ENCODE measurements around the gene LIMS2.
A peak's percentile ranks its signal among the peaks of the same experiment; 100 is the strongest.

The LIMS2 gene

GRCh38 chr2:127697482-127698180 lies 22.3 kb upstream of the LIMS2 start:
- Histone ChIP-seq H3K4ac (ENCODE audit: low read depth, low read length) (no peak overlapping the region), H3K14ac (ENCODE audit: low read length) (no peak overlapping the region), H2BK12ac (ENCODE audit: low read length) (no peak overlapping the region), H3K4me3 (ENCODE audit: low read depth, low read length) (no peak overlapping the region), H2AFZ (ENCODE audit: insufficient read depth, low read length, poor library complexity) (no peak overlapping the region), H4K8ac (ENCODE audit: low read depth, low read length) (no peak overlapping the region), H3K4me2 (ENCODE audit: low read length) (no peak overlapping the region), H3K18ac (ENCODE audit: low read length) (no peak overlapping the region), H3K9ac (ENCODE audit: low read length) (no peak overlapping the region), H2AK5ac (ENCODE audit: low read length) (no peak overlapping the region), H3K23ac (ENCODE audit: low read length) (no peak overlapping the region), H4K12ac (ENCODE audit: low read depth, low read length) (no peak overlapping the region), H3K9me3 (ENCODE audit: insufficient read depth, low read depth, low read length) (no peaks in the 10 kb centered on the region), H2BK5ac (ENCODE audit: low read depth, low read length, poor library complexity) (no peak overlapping the region), H3K79me1 (ENCODE audit: low read length) (peaks cover 10% of the 10 kb centered on the region), H2BK120ac (ENCODE audit: insufficient read depth, low read length, poor library complexity) (no peak overlapping the region), H3K36me3 (ENCODE audit: control insufficient read depth in 1 of 2, insufficient read depth in 2 of 2, low read length in 2 of 2) (no peaks in the 10 kb centered on the region), H3K27me3 (ENCODE audit: insufficient read depth, low read length) (no peaks in the 10 kb centered on the region), H4K91ac (ENCODE audit: low read depth, low read length) (no peak overlapping the region), H3K27ac (ENCODE audit: low read depth, low read length) (no peak overlapping the region), H3K4me1 (ENCODE audit: control insufficient read depth in 1 of 2, insufficient read depth in 2 of 2, low read length in 2 of 2) (peaks cover 9 to 13% of the 10 kb centered on the region in 2 experiments), H3K79me2 (ENCODE audit: control insufficient read depth, insufficient read depth, low read length, poor library complexity) (peaks cover 12% of the 10 kb centered on the region)
- no peak for DNase-seq
- no CpG with 5 or more reads among the region's 21 CpGs for WGBS (ENCODE audit: extremely low coverage, insufficient coverage, insufficient read length)

- H2AFZ ChIP-seq (ENCODE audit: insufficient read depth, low read length, poor library complexity) = peak overlapping the region; percentile 83
- H3K9ac ChIP-seq (ENCODE audit: low read length) = no peak overlapping the region
- peak overlapping the region; percentile 73 for H4K8ac ChIP-seq (ENCODE audit: low read depth, low read length)
- DNase-seq = no peak
- H3K36me3 ChIP-seq (ENCODE audit: control insufficient read depth in 1 of 2, insufficient read depth in 2 of 2, low read length in 2 of 2) = no peaks in the 10 kb centered on the region
- H2BK5ac ChIP-seq (ENCODE audit: low read depth, low read length, poor library complexity) = no peak overlapping the region
- H3K18ac ChIP-seq (ENCODE audit: low read length) = no peak overlapping the region
- H3K79me1 ChIP-seq (ENCODE audit: low read length) = no peaks in the 10 kb centered on the region
- H3K9me3 ChIP-seq (ENCODE audit: insufficient read depth, low read depth, low read length) = peaks cover under 1% of the 10 kb centered on the region
- H2BK120ac ChIP-seq (ENCODE audit: insufficient read depth, low read length, poor library complexity) = no peak overlapping the region
- H3K27ac ChIP-seq (ENCODE audit: low read depth, low read length) = no peak overlapping the region
- peak overlapping the region; percentile 56 for H3K4me2 ChIP-seq (ENCODE audit: low read length)
- peak overlapping the region; percentile 3 for H3K4me3 ChIP-seq (ENCODE audit: low read depth, low read length)
- no peak overlapping the region for H4K12ac ChIP-seq (ENCODE audit: low read depth, low read length)
- no peaks in the 10 kb centered on the region for H3K27me3 ChIP-seq (ENCODE audit: insufficient read depth, low read length)
- H3K23ac ChIP-seq (ENCODE audit: low read length) = no peak overlapping the region
- peak overlapping the region; percentile 17 for H2BK12ac ChIP-seq (ENCODE audit: low read length)
- peaks cover 9% of the 10 kb centered on the region in 2 experiments for H3K4me1 ChIP-seq (ENCODE audit: control insufficient read depth in 1 of 2, insufficient read depth in 2 of 2, low read length in 2 of 2)
- no peak overlapping the region for H3K14ac ChIP-seq (ENCODE audit: low read length)
- peaks cover 3% of the 10 kb centered on the region for H3K79me2 ChIP-seq (ENCODE audit: control insufficient read depth, insufficient read depth, low read length, poor library complexity)
- no peak overlapping the region for H3K4ac ChIP-seq (ENCODE audit: low read depth, low read length)
- WGBS (ENCODE audit: extremely low coverage, insufficient coverage, insufficient read length) = no CpG with 5 or more reads among the region's 52 CpGs
- H4K91ac ChIP-seq (ENCODE audit: low read depth, low read length) = no peak overlapping the region
- H2AK5ac ChIP-seq (ENCODE audit: low read length) = no peak overlapping the region
Measured at GRCh38 chr2:127695491-127696472, 20.5 kb upstream of the LIMS2 start.

- Histone ChIP-seq H2BK5ac (ENCODE audit: low read depth, low read length, poor library complexity) (no peak overlapping the region), H3K18ac (ENCODE audit: low read length) (no peak overlapping the region), H3K23ac (ENCODE audit: low read length) (no peak overlapping the region), H4K8ac (ENCODE audit: low read depth, low read length) (no peak overlapping the region), H3K79me2 (ENCODE audit: control insufficient read depth, insufficient read depth, low read length, poor library complexity) (peaks cover 3% of the 10 kb centered on the region), H2AK5ac (ENCODE audit: low read length) (no peak overlapping the region), H4K12ac (ENCODE audit: low read depth, low read length) (no peak overlapping the region), H3K9me3 (ENCODE audit: insufficient read depth, low read depth, low read length) (peaks cover 7% of the 10 kb centered on the region), H3K79me1 (ENCODE audit: low read length) (no peaks in the 10 kb centered on the region), H3K4me3 (ENCODE audit: low read depth, low read length) (no peak overlapping the region), H2AFZ (ENCODE audit: insufficient read depth, low read length, poor library complexity) (no peak overlapping the region), H3K27me3 (ENCODE audit: insufficient read depth, low read length) (no peaks in the 10 kb centered on the region), H3K4ac (ENCODE audit: low read depth, low read length) (no peak overlapping the region), H4K91ac (ENCODE audit: low read depth, low read length) (no peak overlapping the region), H2BK120ac (ENCODE audit: insufficient read depth, low read length, poor library complexity) (no peak overlapping the region), H3K36me3 (ENCODE audit: control insufficient read depth in 1 of 2, insufficient read depth in 2 of 2, low read length in 2 of 2) (no peaks in the 10 kb centered on the region), H3K27ac (ENCODE audit: low read depth, low read length) (no peak overlapping the region), H3K4me2 (ENCODE audit: low read length) (no peak overlapping the region), H2BK12ac (ENCODE audit: low read length) (no peak overlapping the region), H3K14ac (ENCODE audit: low read length) (no peak overlapping the region), H3K4me1 (ENCODE audit: control insufficient read depth in 1 of 2, insufficient read depth in 2 of 2, low read length in 2 of 2) (peaks cover 4% of the 10 kb centered on the region in 2 experiments), H3K9ac (ENCODE audit: low read length) (no peak overlapping the region)
- DNase-seq = no peak
- no CpG with 5 or more reads among the region's 9 CpGs for WGBS (ENCODE audit: extremely low coverage, insufficient coverage, insufficient read length)
Measured at GRCh38 chr2:127694986-127695385, 19.7 kb upstream of the LIMS2 start.

GRCh38 chr2:127690696-127691095 lies 15.4 kb upstream of the LIMS2 start:
- Histone ChIP-seq H3K4me1 (ENCODE audit: control insufficient read depth in 1 of 2, insufficient read depth in 2 of 2, low read length in 2 of 2) (peaks cover 4% of the 10 kb centered on the region in 2 experiments), H3K4me3 (ENCODE audit: low read depth, low read length) (no peak overlapping the region), H3K79me1 (ENCODE audit: low read length) (no peaks in the 10 kb centered on the region), H3K4me2 (ENCODE audit: low read length) (no peak overlapping the region), H2AK5ac (ENCODE audit: low read length) (no peak overlapping the region), H3K9me3 (ENCODE audit: insufficient read depth, low read depth, low read length) (peaks cover 7% of the 10 kb centered on the region), H3K23ac (ENCODE audit: low read length) (no peak overlapping the region), H4K12ac (ENCODE audit: low read depth, low read length) (no peak overlapping the region), H3K27ac (ENCODE audit: low read depth, low read length) (no peak overlapping the region), H3K9ac (ENCODE audit: low read length) (no peak overlapping the region), H3K4ac (ENCODE audit: low read depth, low read length) (no peak overlapping the region), H3K79me2 (ENCODE audit: control insufficient read depth, insufficient read depth, low read length, poor library complexity) (peaks cover 3% of the 10 kb centered on the region), H2BK12ac (ENCODE audit: low read length) (no peak overlapping the region), H2BK120ac (ENCODE audit: insufficient read depth, low read length, poor library complexity) (no peak overlapping the region), H3K14ac (ENCODE audit: low read length) (no peak overlapping the region), H4K8ac (ENCODE audit: low read depth, low read length) (no peak overlapping the region), H2BK5ac (ENCODE audit: low read depth, low read length, poor library complexity) (no peak overlapping the region), H2AFZ (ENCODE audit: insufficient read depth, low read length, poor library complexity) (no peak overlapping the region), H3K36me3 (ENCODE audit: control insufficient read depth in 1 of 2, insufficient read depth in 2 of 2, low read length in 2 of 2) (no peaks in the 10 kb centered on the region), H4K91ac (ENCODE audit: low read depth, low read length) (no peak overlapping the region), H3K18ac (ENCODE audit: low read length) (no peak overlapping the region), H3K27me3 (ENCODE audit: insufficient read depth, low read length) (no peaks in the 10 kb centered on the region)
- DNase-seq = no peak
- no CpG with 5 or more reads among the region's 2 CpGs for WGBS (ENCODE audit: extremely low coverage, insufficient coverage, insufficient read length)

All from trophoblast cell (in vitro differentiated cells and primary cell).